HepG2 (cell line): ENCODE data around the gene C17orf58. TPM values are rescaled to one million over a fixed set of nuclear protein-coding genes. Genes with fewer than 3 reads are reported as not detected.

ENCODE experiments used
- AHR ChIP-seq: IDR thresholded peaks from 2 replicates; pipeline ENCODE4 v1.6.1; 2018; ENCODE audit warnings: missing genetic modification reagents, missing compliant biosample characterization
- CENPT ChIP-seq: sonication (generic); formaldehyde crosslinking; IDR thresholded peaks from 2 replicates; pipeline ENCODE4 v1.8.0; 2022; ENCODE audit warnings: low read depth, mild to moderate bottlenecking, moderate library complexity, missing genetic modification reagents
- ELF1 ChIP-seq: sonication (generic); formaldehyde crosslinking; IDR thresholded peaks from 2 replicates; pipeline ENCODE4 v1.4.0; 2020; ENCODE audit warnings: missing genetic modification reagents
- HBP1 ChIP-seq: IDR thresholded peaks from 2 replicates; pipeline ENCODE4 v1.6.1; 2016; ENCODE audit warnings: low read depth, control low read depth
- KAT8 ChIP-seq: IDR thresholded peaks from 2 replicates; pipeline ENCODE4 v1.6.1; 2016; ENCODE audit warnings: missing genetic modification reagents, missing compliant biosample characterization
- KDM4B ChIP-seq: sonication (generic); formaldehyde crosslinking; IDR thresholded peaks from 2 replicates; pipeline ENCODE4 v1.4.0; 2020; ENCODE audit warnings: missing genetic modification reagents
- MTF2 ChIP-seq: sonication (generic); formaldehyde crosslinking; IDR thresholded peaks from 2 replicates; pipeline ENCODE4 v1.5.0; 2020; ENCODE audit warnings: missing genetic modification reagents, borderline replicate concordance
- NFKB2 ChIP-seq: sonication (generic); formaldehyde crosslinking; IDR thresholded peaks from 2 replicates; pipeline ENCODE4 v1.4.0; 2020; ENCODE audit warnings: missing genetic modification reagents, borderline replicate concordance
- ONECUT2 ChIP-seq: sonication (generic); formaldehyde crosslinking; IDR thresholded peaks from 2 replicates; pipeline ENCODE4 v1.4.0; 2020; ENCODE audit warnings: missing genetic modification reagents
- PAXIP1 ChIP-seq: sonication (generic); formaldehyde crosslinking; conservative IDR thresholded peaks from 2 replicates; pipeline ENCODE4 v1.4.0; 2020; ENCODE audit warnings: mild to moderate bottlenecking, missing genetic modification reagents, moderate library complexity
- POLR2AphosphoS5 ChIP-seq: IDR thresholded peaks from 2 replicates; pipeline ENCODE4 v1.6.1; 2012; ENCODE audit warnings: low read depth, low read length
- RFX5 ChIP-seq: IDR thresholded peaks from 2 replicates; pipeline ENCODE4 v1.6.1; 2011; ENCODE audit warnings: low read depth, low read length, improper control_type of control experiment
- RFXAP ChIP-seq: sonication (generic); formaldehyde crosslinking; IDR thresholded peaks from 2 replicates; pipeline ENCODE4 v1.4.0; 2020; ENCODE audit warnings: missing genetic modification reagents, borderline replicate concordance
- ZFAT ChIP-seq: sonication (generic); formaldehyde crosslinking; conservative IDR thresholded peaks from 2 replicates; pipeline ENCODE4 v1.8.1; 2023; ENCODE audit warnings: missing genetic modification reagents, inconsistent platforms
- ZMYM3 ChIP-seq: sonication (generic); formaldehyde crosslinking; IDR thresholded peaks from 2 replicates; pipeline ENCODE4 v1.5.1; 2020; ENCODE audit warnings: mild to moderate bottlenecking, missing genetic modification reagents
- ZNF24 ChIP-seq: fragments of 450-650 bp; IDR thresholded peaks from 2 replicates; pipeline ENCODE4 v1.6.1; 2017; ENCODE audit warnings: antibody characterized with exemption, mild to moderate bottlenecking
- ZNF383 ChIP-seq: sonication (generic); formaldehyde crosslinking; IDR thresholded peaks from 2 replicates; pipeline ENCODE4 v1.4.0; 2020; ENCODE audit warnings: missing genetic modification reagents, mild to moderate bottlenecking, borderline replicate concordance
- ZNF496 ChIP-seq: sonication (generic); formaldehyde crosslinking; IDR thresholded peaks from 2 replicates; pipeline ENCODE4 v1.8.1; 2023; ENCODE audit warnings: mild to moderate bottlenecking, moderate library complexity, missing genetic modification reagents; ENCODE audit not compliant: insufficient replicate concordance
- ZNF503 ChIP-seq: sonication (generic); formaldehyde crosslinking; IDR thresholded peaks from 2 replicates; pipeline ENCODE4 v1.4.0; 2020; ENCODE audit warnings: missing genetic modification reagents
- ZNF770 ChIP-seq: sonication (generic); formaldehyde crosslinking; IDR thresholded peaks from 2 replicates; pipeline ENCODE4 v1.5.0; 2020; ENCODE audit warnings: mild to moderate bottlenecking, missing genetic modification reagents
- polyA plus RNA-seq, 8 experiments: library from polyadenylated mRNA; depleted of rRNA in 3 of 8; stranded (reverse) in 7 of 8; unstranded in 1 of 8; fragments of >200 nt; fragmentation: Illumina TruSeq in 4 of 8; extraction: Trizol in 4 of 8; gene quantifications; 2 replicates each; pipeline versions ENCODE4 v1.2.1 to v1.2.3, GENCODE V29; 2011 to 2016; ENCODE audit warnings: low read depth in 4 of 8, missing spikeins in 1 of 8, mixed read lengths in 1 of 8; ENCODE audit not compliant: insufficient read depth in 1 of 8
- total RNA-seq, 5 experiments: library from RNA; depleted of rRNA; stranded (reverse); fragments of >200 nt; fragmentation: Illumina TruSeq; extraction: Trizol; gene quantifications; 2 replicates each; pipeline ENCODE4 v1.2.3, GENCODE V29; 2016; ENCODE audit warnings: low read depth in 1 of 5

The C17orf58 gene
- total and polyA plus RNA-seq, 2 of the 13 experiments (the other 11 are each of a cell fraction or from before 2014, with no cell fraction given) = 15.6 to 15.8 TPM

GRCh38 chr17:68033636-68034451, 37.6 kb upstream of the C17orf58 start (continued):
- TF ChIP-seq PAXIP1 (0 out of 2 replicates have a peak, but pooled peaks have one; percentile 12), HBP1 (CRISPR knock-in tag) (no peak), CENPT (CRISPR knock-in tag) (no peak), ZNF770 (CRISPR knock-in tag) (peak; percentile 95), NFKB2 (CRISPR knock-in tag) (no peak), KAT8 (CRISPR knock-in tag) (peak; percentile 18; the same call in 1 of the 2 replicates), ZNF24 (no peak), ZNF383 (CRISPR knock-in tag) (no peak), ZFAT (CRISPR knock-in tag) (no peak), ELF1 (CRISPR knock-in tag) (no peak), MTF2 (no peak), RFX5 (0 out of 2 replicates have a peak, but pooled peaks have one; percentile 30), ZNF496 (CRISPR knock-in tag) (no peak), RFXAP (no peak), AHR (CRISPR knock-in tag) (no peak), ONECUT2 (CRISPR knock-in tag) (no peak), ZNF503 (CRISPR knock-in tag) (no peak), ZMYM3 (CRISPR knock-in tag) (peak; percentile 60; the same call in 1 of the 2 replicates), POLR2AphosphoS5 (peak; percentile 63), KDM4B (CRISPR knock-in tag) (no peak)
